HG02759 (cell line): ENCODE results near the gene NKRF.
"Not testable (repeated sequence)": the region's sequence is repeated elsewhere in the genome, so short reads cannot be mapped to it uniquely, and the experiment has no call there.

Experiments used
- ATAC-seq: cut with Tn5 transposase; IDR thresholded peaks from one replicate; pipeline ENCODE4 v1.9.1; 2021; ENCODE audit warnings: mild to moderate bottlenecking, moderate library complexity; ENCODE audit not compliant: unreplicated experiment

NKRF gene

GRCh38 chrX:119606280-119607017 lies at the start of gene NKRF:
Gene NKRF, minus strand, starts transcription at chrX:119606424.
- ATAC-seq: peak; percentile 88

GRCh38 chrX:119655125-119655524 lies 48.9 kb upstream of the NKRF start:
- ATAC-seq: no peak

GRCh38 chrX:119654112-119654531 lies 47.9 kb upstream of the NKRF start:
- ATAC-seq: no peak

GRCh38 chrX:119648421-119648775 lies 42.2 kb upstream of the NKRF start:
- peak; percentile 11 for ATAC-seq

- ATAC-seq: peak; percentile 97
Observed at GRCh38 chrX:119647552-119648420, 41.6 kb upstream of the NKRF start.

GRCh38 chrX:119647089-119647488 lies 40.9 kb upstream of the NKRF start:
- no peak for ATAC-seq

GRCh38 chrX:119646515-119646914 lies 40.3 kb upstream of the NKRF start:
- no peak for ATAC-seq

- ATAC-seq: no peak
Observed at GRCh38 chrX:119643696-119644095, 37.5 kb upstream of the NKRF start.

GRCh38 chrX:119640731-119641170 lies 34.5 kb upstream of the NKRF start:
- ATAC-seq: no peak

GRCh38 chrX:119638725-119639471 lies 32.7 kb upstream of the NKRF start:
- peak; percentile 73 for ATAC-seq

- not testable (repeated sequence) for ATAC-seq
Observed at GRCh38 chrX:119637421-119637820, 31.2 kb upstream of the NKRF start.

GRCh38 chrX:119636419-119636818 lies 30.2 kb upstream of the NKRF start:
- ATAC-seq: peak; percentile 59

- ATAC-seq: peak; percentile 8
Observed at GRCh38 chrX:119635799-119636198, 29.6 kb upstream of the NKRF start.

- ATAC-seq: no peak
Observed at GRCh38 chrX:119635179-119635578, 29.0 kb upstream of the NKRF start.

GRCh38 chrX:119625843-119626242 lies 19.6 kb upstream of the NKRF start:
- ATAC-seq: no peak

GRCh38 chrX:119624951-119625668 lies 18.9 kb upstream of the NKRF start:
- ATAC-seq: no peak

GRCh38 chrX:119624417-119624816 lies 18.2 kb upstream of the NKRF start:
- no peak for ATAC-seq

GRCh38 chrX:119622356-119623232 lies 16.4 kb upstream of the NKRF start:
- no peak for ATAC-seq

- peak; percentile 33 for ATAC-seq
Observed at GRCh38 chrX:119618439-119618838, 12.2 kb upstream of the NKRF start.
